ENCODE measurements around the gene SLC46A2. TPM values are rescaled to one million over a fixed set of nuclear protein-coding genes. Genes with fewer than 3 reads are reported as not detected.
A peak's percentile ranks its signal among the peaks of the same experiment; 100 is the strongest.

SLC46A2 gene
- total and polyA plus RNA-seq, 2 of the 8 experiments (the other 6 are each of a cell fraction or from before 2014, with no cell fraction given): 0.03 TPM; not detected in 1

DNA sequence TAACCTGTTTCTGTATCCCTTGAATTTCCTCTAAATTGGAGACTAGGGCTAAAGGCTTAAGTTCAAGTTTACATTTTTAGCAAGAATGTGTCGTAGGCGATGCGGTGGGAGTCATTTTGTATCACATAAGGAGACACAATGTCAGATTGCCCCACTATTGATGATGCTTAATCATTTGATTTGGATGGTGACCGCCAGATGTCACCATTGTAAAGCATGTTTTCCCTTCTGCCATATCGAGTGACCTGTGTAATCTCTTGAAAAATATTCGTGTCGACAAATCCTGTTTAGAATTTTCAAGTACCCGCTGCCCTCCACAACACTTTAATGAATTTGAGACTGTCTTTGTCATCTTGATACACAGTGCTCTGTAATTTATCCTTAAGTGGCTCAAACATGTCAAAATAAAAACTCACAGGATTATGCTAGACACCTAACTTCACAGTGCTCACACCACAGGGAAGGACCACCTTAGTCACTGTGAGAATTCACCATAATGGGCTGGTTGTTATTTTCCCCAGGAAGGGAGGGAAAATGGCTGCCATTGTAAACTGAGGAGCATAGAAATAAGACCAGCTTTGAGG is 34.5 kb upstream of the SLC46A2 start:
- Histone ChIP-seq H2BK15ac (ENCODE audit: low read length) (no peak overlapping the region), H4K8ac (ENCODE audit: extremely low read depth, insufficient read depth, low read length) (no peak overlapping the region), H3K4me1 (replicated peaks in 1 of 4; ENCODE audit: control insufficient read depth in 3 of 4, insufficient read depth in 4 of 4, low read length in 3 of 4) (no peaks in the 10 kb centered on the region), H3K23me2 (ENCODE audit: low read depth, low read length) (no peaks in the 10 kb centered on the region), H3K27me3 (replicated peaks in 1 of 4; ENCODE audit: control insufficient read depth in 3 of 4, extremely low read depth in 1 of 4, insufficient read depth in 3 of 4, low read length in 3 of 4) (peaks cover 0 to 2% (median 0%) of the 10 kb centered on the region in 4 experiments; a peak in 3 of 7 replicates), H2BK120ac (replicated peaks; ENCODE audit: low read depth, low read length) (no peak overlapping the region), H2AK5ac (ENCODE audit: low read depth, low read length) (no peak overlapping the region), H4K20me1 (replicated peaks in 1 of 2; ENCODE audit: control insufficient read depth in 1 of 2, insufficient read depth in 2 of 2, low read length in 2 of 2) (no peaks in the 10 kb centered on the region), H4K5ac (ENCODE audit: insufficient read length, low read depth, low read length) (no peak overlapping the region), H3K79me1 (ENCODE audit: low read depth, low read length) (no peaks in the 10 kb centered on the region), H3K4ac (replicated peaks; ENCODE audit: insufficient read length, low read depth, low read length) (no peak overlapping the region), H3K18ac (ENCODE audit: extremely low read depth, low read length) (no peak overlapping the region), H3K36me3 (ENCODE audit: control insufficient read depth in 2 of 4, insufficient read depth in 4 of 4, low read length in 3 of 4) (no peaks in the 10 kb centered on the region), H3K4me3 (ENCODE audit: extremely low read depth in 1 of 4, insufficient read depth in 2 of 4, low read depth in 3 of 4, low read length in 4 of 4) (no peak overlapping the region), H3K9me3 (ENCODE audit: insufficient read depth in 2 of 2, low read depth in 1 of 2, low read length in 1 of 2) (no peaks in the 10 kb centered on the region), H3K56ac (replicated peaks; ENCODE audit: insufficient read length, low read depth, low read length) (no peak overlapping the region), H4K91ac (replicated peaks; ENCODE audit: insufficient read length, low read length) (no peak overlapping the region), H3K79me2 (ENCODE audit: control insufficient read depth in 1 of 2, insufficient read depth in 2 of 2, low read length in 2 of 2) (no peaks in the 10 kb centered on the region), H3K9ac (replicated peaks in 1 of 4; ENCODE audit: extremely low read depth in 1 of 4, low read depth in 3 of 4, low read length in 3 of 4) (no peak overlapping the region), H3K14ac (ENCODE audit: insufficient read length) (no peak overlapping the region), H2BK12ac (ENCODE audit: low read depth, low read length) (no peak overlapping the region), H3K23ac (ENCODE audit: insufficient read length) (no peak overlapping the region), H3K27ac (ENCODE audit: low read depth, low read length) (no peak overlapping the region), H3K4me2 (ENCODE audit: insufficient read depth in 1 of 2, low read depth in 2 of 2, low read length in 2 of 2) (no peak overlapping the region), H2AFZ (ENCODE audit: low read length) (peak overlapping the region; percentile 11; the same call in 1 of the 2 replicates), H2BK5ac (ENCODE audit: low read depth, low read length) (no peak overlapping the region), H2BK20ac (ENCODE audit: low read length) (no peak overlapping the region)
- WGBS, 2 experiments (ENCODE audit: extremely low coverage in 1 of 2, insufficient coverage in 1 of 2, insufficient read length in 1 of 2, insufficient replicate concordance in 2 of 2, low coverage in 1 of 2, low lambda C conversion rate in 2 of 2, missing lambda C conversion rate in 1 of 2): 60% methylated on average over 8 of the region's 8 CpGs; no CpG with 5 or more reads in 1 of the 2 experiments
- TF ChIP-seq RAD21 (IDR thresholded peaks at IDR 0.05 in 1 of 2, conservative IDR thresholded peaks at IDR 0.05 in 1 of 2; ENCODE audit: low read depth in 2 of 2, low read length in 2 of 2): peak; percentile 81 to 84
- TF ChIP-seq, protein P1, sequence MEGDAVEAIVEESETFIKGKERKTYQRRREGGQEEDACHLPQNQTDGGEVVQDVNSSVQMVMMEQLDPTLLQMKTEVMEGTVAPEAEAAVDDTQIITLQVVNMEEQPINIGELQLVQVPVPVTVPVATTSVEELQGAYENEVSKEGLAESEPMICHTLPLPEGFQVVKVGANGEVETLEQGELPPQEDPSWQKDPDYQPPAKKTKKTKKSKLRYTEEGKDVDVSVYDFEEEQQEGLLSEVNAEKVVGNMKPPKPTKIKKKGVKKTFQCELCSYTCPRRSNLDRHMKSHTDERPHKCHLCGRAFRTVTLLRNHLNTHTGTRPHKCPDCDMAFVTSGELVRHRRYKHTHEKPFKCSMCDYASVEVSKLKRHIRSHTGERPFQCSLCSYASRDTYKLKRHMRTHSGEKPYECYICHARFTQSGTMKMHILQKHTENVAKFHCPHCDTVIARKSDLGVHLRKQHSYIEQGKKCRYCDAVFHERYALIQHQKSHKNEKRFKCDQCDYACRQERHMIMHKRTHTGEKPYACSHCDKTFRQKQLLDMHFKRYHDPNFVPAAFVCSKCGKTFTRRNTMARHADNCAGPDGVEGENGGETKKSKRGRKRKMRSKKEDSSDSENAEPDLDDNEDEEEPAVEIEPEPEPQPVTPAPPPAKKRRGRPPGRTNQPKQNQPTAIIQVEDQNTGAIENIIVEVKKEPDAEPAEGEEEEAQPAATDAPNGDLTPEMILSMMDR (IDR thresholded peaks at IDR 0.05; ENCODE audit: control extremely low read depth in 1 of 3, insufficient read depth in 1 of 3, low read depth in 1 of 3, low read length in 3 of 3): peak in 2 of 3 experiments; percentile 61 to 69; a peak in 3 of 4 replicates
- peak; percentile 62; the same call in 1 of the 2 replicates for TF ChIP-seq YY1 (IDR thresholded peaks at IDR 0.05; ENCODE audit: low read depth, low read length)
- TF ChIP-seq KDM5A (IDR thresholded peaks at IDR 0.05; ENCODE audit: low read length): no peak
- no peak for TF ChIP-seq SIRT6 (IDR thresholded peaks at IDR 0.05; ENCODE audit: low read length)
- DNase-seq (ENCODE audit: low read depth in 1 of 2, low spot score in 2 of 2) (no peak), FAIRE-seq (peak; percentile 84)
- CTCF ChIA-PET (ENCODE audit: partially characterized antibody): interaction anchor here (0.6 to 5.7 kb wide), 13 partner anchors 8 to 228 kb away, joined by 3 to 47 read pairs (median 3); no protein-coding TSS in a partner anchor
- POLR2A ChIA-PET (ENCODE audit: partially characterized antibody): no interaction called here
